GM11168 (cell line): ENCODE results near the gene RAB11FIP4.

ENCODE experiments used
- in situ Hi-C: fragments of 300-500 bp; cut with MboI; formaldehyde crosslinking; loops from one replicate; pipeline ENCODE4 v1.12.0; 2022; ENCODE audit warnings: low sequenced_read_pairs; ENCODE audit not compliant: unreplicated experiment

RAB11FIP4 gene

DNA sequence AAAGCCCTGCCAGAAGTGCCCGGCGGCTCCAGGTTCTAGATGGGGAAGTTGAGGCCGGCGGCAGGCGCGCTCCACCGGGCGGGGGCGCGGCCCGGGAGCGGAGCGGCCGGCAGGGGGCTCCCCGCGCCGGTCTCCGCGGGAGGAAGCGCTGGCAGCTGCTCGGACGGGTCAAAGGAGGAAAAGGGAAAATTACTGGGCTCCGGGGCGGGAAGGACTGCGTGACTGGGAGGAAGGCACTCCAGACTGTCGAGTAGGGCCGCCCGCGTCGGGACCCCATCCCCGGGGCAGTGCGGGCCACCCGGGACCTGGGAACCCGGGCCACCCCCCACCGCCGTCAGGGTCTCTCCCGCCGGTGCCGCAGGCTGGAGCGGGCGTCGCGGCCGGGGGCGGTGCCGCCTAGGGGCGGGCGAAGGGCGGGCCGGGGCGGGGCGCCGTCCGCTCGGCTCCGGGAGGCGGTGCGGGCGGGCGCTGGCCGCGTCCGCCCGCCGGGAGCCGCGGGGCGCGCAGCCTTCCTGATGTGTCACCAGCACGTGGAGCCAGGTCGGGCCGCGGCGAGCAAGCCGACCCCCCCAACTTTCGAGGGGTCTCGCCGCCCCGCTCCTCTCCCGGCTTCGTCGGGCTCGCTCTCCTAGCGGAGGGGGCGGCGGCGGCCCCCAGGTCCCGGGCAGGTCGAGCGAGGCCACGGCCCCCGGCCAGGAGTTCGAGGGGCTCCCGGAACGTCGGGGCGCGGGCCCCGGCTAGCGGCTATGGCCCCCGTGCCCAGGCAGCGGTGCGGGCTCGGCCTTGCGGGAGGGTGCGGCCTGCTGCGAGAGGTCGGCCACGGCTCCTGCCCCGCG is 167.5 kb downstream of the RAB11FIP4 start:
- in situ Hi-C loops = loop anchor here (10.0 kb wide), 1 partner anchor 276 kb away; no protein-coding TSS in a partner anchor

DNA sequence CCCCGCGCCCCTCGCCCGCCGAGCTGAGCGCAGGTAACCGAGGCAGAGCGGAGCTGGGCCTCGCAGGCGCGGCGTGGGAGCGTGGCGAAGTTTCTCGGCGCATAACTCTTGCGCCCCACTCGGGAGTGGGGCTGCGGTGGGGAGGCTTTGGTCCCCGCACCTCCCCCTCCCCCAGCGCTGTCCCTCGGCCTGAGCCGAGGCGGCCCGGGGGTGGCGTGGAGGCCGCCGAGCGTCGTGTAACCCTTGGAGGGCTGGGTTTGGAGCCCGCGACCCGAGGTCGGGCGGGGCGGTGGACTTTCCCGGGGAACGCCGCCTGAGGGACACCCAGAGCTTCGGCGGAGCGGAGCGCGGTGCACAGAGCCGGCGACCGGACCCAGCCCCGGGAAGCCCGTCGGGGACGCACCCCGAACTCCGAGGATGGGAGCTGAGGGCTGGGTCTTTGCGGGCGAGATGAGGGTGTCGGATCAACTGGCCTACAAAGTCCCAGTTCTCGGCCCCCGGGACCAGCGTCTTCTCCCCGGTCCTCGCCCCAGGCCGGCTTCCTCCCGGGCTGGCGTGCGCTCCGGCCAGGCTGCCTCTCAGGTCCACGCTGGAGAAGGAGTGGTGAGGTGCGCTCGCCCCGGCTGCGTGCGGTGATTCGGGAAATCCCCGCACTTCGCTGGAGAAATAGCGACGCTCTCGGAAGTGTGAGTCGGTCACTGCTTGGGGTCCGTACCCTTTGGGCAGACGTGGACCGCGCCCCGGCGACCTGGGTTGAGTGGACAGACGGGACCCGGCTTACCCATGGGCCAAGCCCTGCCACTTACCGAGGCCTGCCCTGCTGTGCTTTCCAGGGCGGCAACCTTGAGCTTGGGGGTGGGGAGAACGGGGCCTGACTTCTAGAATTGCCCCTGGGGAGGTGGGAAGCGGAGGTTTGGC is 168.4 kb downstream of the RAB11FIP4 start:
- in situ Hi-C loops = loop anchor here (10.0 kb wide), 1 partner anchor 275 kb away; no protein-coding TSS in a partner anchor

DNA sequence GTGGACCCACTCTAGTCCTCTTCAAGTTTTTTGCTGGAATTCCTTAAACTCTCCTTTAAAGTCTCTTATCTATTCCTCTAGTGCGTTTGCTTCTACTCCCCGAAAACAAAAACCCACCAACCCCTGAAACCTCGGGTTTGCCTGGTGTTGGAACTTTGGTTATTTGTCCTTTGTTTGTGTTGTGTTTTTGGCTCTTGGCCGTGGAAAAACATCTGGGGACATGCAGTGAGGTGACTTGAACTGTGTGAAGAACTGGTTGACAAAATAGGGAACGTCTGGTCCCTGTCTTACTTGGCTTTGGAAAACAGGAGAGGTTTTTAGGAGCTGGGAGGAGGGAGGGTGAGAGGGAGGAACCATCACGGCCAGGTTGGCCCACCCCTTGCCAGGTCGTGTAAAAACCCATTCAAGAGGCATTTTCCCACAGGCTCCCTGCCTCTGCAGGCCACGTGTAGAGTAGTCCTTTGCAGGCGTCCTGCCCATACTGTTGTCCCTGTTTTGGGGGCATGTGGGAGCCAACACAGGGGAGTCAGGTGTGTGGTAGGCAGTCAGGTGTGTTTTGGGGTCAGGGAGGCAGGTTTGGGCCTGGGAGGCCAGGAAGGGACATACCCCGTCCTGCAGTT is 169.3 kb downstream of the RAB11FIP4 start:
- in situ Hi-C loops = no loop called here

DNA sequence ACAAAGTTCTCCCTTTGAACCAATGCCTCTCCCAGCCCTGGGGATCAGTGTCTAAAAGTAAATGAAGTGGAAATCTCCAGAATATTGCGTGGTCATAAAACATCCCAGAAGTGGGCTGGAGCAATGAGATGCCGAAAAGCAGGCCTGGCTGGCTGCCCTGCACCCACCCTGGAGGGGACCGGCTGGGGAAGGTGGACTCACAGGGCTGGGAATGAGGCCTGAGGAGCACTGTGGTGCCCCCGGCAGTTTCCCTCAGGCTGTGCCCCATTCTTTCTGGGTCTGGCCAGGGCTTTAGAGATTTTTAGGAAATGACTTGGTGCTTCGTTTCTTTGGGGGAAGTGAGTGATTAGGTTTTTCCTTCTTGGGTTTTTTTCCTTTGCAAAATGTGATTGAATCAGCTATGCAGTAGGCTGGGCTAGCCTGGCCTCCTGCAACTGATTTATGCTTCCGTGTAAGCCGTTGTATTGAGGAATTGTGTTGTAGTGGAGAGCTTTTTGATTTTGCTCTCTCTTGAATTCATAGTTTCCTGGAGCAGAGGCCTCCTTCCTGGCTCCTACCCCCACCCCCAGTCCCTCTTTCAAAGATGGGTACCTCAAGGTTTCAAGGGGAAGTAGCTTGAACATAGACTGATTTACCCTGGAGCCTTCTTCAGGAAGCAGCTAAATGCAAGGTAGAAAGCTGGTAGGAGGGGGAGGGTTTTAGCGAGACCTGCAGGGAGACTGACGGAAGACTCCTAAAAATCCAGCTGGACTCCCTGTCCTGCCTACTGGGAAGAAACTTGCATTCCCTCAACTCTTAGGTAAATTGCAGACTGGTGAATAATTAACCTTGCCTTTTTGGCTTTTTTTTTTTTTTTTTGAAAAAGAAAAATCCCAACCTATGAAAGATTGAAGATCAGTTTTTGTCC is 170.2 kb downstream of the RAB11FIP4 start:
- in situ Hi-C loops = no loop called here

DNA sequence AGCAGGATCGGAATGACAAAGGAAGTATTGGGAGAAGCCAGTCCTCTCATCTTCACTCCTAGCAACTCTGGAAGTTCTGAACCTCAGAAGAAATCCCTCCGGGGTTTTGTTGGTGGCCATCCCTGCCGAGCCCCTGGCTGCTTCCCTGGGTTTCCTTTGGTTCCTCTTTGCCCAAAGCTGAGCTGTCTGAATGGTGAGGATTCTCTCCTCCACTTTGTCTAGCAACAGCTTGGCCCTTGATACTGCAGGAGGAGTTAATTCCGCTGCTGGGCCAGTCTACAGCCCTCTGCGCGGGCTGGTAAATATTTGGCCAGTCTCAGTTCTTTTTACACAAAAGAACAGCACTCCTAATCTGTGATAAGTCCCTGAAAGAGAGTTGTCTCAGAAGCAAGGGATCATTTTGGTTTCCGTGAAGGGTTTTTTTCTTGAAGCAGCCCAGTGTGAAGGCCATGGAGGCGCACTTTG is 170.9 kb downstream of the RAB11FIP4 start:
- in situ Hi-C loops = no loop called here

DNA sequence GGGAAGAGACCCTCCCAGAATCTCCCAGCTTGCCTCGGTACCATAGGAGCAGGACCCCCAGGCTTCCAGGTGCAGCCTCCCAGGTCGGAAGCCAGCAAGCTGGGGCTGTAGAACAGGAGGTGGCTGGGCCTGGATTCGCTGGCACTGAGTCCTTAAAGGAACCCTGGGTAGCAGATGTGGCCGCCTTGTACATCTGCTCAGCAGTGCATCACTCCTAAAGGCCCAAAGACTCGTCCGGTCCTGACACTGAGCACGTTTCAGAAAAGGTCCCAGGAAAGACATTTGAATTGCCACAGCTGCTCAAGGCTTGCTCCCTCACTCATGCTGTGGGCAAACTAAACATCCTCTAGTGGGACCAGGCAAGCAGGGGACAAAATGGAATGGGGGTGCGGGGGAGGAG is 172.8 kb downstream of the RAB11FIP4 start:
- in situ Hi-C loops = no loop called here

DNA sequence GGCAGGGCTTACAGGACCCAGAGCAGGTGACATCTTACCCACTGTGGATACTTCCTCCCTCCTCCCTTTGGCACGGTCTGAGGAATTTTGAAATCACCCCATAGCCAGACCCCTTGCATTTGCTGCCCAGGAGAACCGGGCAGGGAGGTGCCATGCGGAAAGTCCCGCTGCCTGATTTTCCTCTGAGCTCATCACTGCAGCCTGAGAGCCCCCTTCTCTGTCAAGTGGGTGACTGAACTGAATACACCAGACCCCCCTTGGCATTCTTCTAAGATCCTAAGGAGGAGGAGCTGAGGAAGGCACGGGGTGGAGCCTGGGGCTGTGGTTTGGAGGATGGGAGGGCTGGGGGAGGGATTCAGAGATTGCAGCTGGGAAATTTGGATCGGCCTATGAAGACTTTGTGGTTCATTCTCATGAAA is 173.4 kb downstream of the RAB11FIP4 start:
- in situ Hi-C loops = no loop called here

DNA sequence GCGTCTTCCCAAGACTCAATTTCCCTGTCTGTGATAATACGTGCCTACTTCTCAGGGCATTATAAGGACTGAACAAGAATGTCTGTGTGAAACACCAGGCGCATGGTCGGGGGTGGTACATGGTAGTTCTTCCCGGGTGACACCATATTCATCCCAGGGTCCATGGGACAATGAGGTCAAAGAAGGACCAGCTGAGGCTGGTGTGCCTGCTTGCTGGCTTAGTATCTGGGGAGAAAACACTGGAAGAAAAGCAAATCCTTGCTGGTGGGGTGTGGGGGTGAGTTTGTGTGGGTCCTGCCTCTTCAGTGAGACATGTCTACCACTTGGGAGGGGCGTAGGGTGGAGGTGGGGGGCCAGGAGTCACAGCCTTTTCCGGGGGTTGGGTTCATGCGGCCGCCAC is 174.2 kb downstream of the RAB11FIP4 start:
- in situ Hi-C loops = no loop called here

DNA sequence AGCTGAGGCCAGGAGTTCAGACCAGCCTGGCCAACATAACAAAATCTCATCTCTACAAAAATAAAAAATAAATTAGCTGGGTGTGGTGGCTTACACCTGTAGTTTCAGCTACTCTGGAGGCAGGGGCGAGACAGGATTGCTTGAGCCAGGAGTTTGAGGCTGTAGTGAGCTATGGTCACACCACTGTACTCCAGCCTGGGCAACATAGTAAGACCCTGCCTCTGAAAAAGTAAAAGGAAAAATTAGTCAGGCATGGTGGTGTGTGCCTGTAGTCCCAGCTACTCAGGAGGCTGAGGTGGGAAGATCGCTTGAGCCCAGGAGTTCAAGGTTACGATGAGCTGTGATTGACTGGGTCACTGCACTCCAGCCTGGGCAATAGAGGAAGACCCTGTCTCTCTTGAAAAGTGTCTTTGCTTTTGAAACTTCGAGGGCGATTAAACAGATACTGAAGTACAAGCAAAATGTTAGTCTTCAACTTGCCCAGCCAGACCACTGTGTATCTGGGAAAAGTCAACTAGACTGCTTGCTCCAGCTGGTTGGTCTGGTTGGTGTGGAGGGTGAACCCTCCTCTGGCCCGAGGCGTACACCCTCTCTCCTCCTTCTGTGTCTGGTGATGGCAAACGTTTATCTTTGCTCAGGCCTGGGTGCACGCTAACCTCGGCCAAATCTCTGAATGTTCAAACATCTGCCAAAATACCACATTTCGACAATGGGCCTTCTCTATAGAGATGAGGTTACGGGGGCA is 174.9 kb downstream of the RAB11FIP4 start:
- in situ Hi-C loops = no loop called here

DNA sequence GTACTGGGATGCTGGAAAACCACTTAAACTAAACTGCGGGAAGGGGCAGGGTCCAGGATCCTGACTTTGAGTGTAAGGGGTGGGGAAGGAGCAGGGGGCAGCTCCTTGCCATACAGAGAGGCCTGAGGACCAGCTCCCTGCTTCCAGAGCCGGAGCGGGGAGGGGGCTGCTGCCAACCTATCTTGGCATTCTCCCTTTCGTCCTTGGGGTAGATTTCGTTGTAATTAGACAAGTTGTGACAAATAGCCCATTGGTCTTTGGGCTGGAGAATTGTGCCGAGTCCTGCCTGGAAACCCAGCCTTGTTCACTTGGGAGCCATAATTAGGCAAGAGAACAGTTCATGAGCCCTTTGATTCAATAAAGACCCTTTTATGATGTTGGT is 175.5 kb downstream of the RAB11FIP4 start:
- in situ Hi-C loops = no loop called here

DNA sequence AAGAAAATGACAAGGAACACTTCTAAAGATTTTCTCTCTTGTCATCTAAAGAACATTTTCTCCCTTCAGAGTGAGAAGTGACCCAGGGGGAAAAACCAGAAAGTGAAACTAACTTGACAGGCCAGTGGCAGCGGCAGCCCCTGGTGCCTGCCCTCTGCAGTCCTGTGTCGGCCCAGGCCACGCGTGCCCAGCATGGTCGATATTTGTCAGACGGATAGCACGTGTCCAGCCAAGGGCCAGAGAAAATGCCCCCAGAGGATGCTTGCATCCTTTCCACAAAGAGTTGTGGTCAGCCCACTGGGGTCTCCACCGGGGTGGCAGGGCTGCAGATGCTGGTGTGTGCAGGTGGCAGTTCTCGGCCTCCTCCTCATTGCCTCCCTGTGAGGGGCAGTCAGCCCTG is 176.6 kb downstream of the RAB11FIP4 start:
- in situ Hi-C loops = no loop called here

DNA sequence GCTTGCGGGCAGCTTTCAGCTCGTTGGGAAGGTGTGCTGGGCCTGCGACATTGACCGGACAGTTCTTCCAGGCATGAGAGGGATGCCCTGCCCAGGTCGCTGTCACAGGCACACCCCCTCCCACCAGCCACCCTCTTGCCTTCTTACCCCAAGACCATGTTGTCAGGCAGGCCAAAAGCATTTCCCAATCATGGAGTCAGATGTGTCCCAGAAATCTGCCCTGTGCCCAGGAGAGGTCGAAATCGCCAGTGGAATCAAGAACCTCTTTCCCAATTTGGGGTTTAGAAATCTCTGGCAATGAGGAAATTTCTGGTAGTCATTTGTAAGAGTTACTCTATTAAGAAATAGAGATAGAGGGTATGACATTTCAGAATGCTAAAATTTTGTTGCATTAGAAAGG is 177.1 kb downstream of the RAB11FIP4 start:
- in situ Hi-C loops = no loop called here

DNA sequence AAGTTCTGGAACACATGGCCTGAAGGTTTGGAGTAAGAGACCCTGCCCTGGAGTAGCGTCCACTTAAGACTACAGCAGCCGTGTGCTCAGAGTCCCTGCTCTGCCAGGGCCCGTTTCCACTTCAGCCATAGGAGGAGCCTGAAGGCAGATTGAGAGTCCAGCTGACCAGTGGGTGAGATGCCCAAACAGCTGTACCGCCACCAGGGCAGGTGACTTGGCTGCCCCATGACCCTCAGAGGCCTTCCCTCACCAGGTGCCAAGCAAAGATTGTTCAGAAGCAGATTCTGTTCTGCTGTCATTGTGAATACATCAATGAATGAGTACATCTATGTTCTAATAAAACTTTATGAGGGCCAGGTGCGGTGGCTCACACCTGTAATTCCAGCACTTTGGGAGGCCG is 178.8 kb downstream of the RAB11FIP4 start:
- in situ Hi-C loops = no loop called here

DNA sequence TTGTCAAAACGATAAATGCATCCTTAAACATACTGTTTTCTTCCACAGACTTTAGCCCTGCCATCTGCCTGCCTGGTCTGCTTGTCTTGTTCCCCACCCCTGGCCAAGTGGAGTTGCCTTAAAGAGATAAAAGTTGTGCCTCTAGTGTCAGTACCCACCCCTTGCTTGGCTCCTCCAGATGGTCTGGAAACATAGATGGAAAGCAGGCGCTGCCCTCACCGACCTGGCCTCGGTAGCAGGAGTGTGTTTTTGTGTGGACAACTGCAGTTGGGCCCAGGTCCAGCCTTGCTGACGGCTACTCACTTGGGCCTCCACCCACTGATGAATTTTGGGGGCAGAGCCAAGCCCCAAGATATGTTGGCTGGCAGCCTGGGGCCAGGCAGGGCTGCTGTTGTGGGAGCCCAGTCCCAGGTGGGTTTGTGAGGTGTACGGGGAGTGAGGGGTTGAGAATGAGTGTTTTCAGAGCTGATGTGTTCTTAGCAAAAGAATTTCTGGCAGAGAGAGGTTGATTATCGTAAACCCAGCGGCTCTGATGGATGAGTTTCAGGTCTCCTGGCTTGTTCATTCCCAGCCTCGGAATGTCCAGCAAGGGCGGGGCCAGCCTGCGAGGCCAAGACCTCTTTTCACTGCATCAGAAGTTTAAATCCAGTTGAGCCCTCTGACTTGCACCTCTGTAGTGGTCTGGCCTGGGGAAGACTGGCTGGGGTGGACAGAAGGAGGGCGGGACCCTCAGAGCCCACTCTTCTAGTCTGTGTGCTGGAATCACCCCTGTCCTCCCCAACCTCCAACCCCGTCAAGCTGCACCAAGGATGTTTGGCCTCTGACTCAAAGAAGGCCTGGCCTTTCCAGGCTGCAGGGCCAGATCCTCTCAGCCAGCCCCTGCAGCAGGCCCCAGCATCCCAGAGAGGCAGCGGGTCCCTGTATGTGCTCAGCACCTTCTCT is 179.7 kb downstream of the RAB11FIP4 start:
- in situ Hi-C loops = no loop called here

DNA sequence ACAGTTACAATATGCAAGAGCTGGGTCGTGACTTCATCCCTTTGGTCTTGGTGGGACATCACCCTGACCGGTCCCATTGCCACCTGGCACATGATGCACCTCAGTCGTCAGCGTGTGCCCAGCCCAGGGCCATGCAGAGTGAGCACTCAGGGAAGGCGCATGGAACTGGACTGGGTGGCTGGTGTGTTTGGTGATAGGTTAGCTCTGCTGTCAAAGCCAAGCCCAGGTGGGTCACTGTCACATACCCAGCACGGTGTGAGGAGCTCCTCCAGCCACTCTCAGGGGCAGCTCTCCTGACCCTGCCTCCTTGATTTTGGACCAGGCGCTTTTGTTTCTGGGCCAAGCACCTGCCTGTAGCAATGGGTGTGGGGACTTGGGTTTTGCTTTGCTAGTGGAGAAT is 180.9 kb downstream of the RAB11FIP4 start:
- in situ Hi-C loops = no loop called here

DNA sequence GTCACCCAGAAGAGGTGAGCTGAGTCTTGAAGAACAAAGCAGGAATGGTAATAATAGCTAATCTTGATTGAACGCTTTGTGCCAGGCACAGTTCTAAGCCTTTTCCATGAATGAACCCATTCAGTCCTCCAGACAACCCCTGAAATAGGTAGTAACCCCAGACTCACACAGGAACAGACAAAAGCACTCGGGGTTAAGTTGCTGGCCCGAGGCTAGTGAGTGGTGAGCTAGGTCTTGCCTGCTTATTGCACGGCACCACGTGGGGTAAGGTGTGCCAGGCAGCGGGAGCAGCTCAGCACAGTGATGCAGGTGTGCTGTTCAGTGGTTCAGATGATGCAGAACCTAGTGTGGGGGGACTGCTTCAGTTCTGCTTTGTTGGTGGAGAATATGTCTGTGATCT is 181.6 kb downstream of the RAB11FIP4 start:
- in situ Hi-C loops = no loop called here

DNA sequence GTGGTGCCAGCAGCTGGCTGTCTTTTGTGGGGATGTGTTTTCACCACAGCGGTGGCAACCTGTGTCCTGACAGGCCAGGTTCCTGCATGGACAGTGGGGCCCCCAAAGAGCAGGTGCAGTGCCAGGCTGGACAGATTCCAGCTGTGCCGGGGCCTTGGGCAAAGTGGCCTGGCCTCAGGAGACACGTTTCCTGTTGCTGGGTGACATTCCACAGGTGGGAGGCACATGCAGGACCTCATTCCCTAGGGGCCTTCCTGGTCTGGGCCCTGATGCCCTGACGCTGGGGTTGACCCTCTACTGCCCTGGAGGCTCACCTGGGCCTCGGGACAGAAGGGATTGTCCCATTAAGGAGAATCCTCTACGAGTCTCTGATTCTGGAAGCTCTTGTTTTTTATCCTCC is 182.4 kb downstream of the RAB11FIP4 start:
- in situ Hi-C loops = no loop called here

DNA sequence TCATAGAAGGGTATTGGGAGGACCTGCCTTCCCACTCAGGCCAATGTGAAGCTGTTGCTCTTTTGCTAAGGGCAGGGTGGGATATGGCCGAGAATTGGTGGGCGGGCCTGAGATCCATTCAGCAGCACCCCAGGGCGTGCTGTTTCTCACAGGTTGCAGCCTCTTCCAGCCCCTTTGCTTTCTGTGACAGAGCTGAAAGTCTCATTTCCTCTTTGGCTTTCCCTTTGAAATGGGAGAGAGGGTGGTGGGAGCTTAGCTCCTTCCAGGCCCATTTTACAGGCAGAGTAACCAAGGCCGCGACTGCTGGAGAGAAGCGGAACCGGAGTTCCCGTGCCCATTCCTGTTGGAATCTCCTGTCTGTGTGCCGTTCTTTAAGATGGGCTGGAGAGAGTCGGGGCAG is 183.0 kb downstream of the RAB11FIP4 start:
- in situ Hi-C loops = no loop called here
